ENCODE results near the gene NPEPL1.

The NPEPL1 gene

GRCh38 chr20:58682656-58683531, 9.7 kb upstream of the NPEPL1 start:
- TF ChIP-seq CTCF (conservative IDR thresholded peaks at IDR 0.05; ENCODE audit: control insufficient read depth, insufficient read depth, low read depth, low read length): no peak
- DNase-seq (ENCODE audit: low read depth): peak; percentile 39

GRCh38 chr20:58684291-58684690, 8.3 kb upstream of the NPEPL1 start:
- DNase-seq (ENCODE audit: low read depth): no peak
- no peak for TF ChIP-seq CTCF (conservative IDR thresholded peaks at IDR 0.05; ENCODE audit: control insufficient read depth, insufficient read depth, low read depth, low read length)
- H3K4me3 ChIP-seq (ENCODE audit: control insufficient read depth, low read depth, low read length): no peak overlapping the region

More at GRCh38 chr20:58682656-58683531, 9.7 kb upstream of the NPEPL1 start:
- H3K4me3 ChIP-seq (ENCODE audit: control insufficient read depth, low read depth, low read length): no peak overlapping the region

GRCh38 chr20:58685988-58686387, 6.6 kb upstream of the NPEPL1 start:
- TF ChIP-seq CTCF (conservative IDR thresholded peaks at IDR 0.05; ENCODE audit: control insufficient read depth, insufficient read depth, low read depth, low read length): no peak
- DNase-seq (ENCODE audit: low read depth): no peak
- no peak overlapping the region for H3K4me3 ChIP-seq (ENCODE audit: control insufficient read depth, low read depth, low read length)

- no peak for DNase-seq (ENCODE audit: low read depth)
- TF ChIP-seq CTCF (conservative IDR thresholded peaks at IDR 0.05; ENCODE audit: control insufficient read depth, insufficient read depth, low read depth, low read length): no peak
- H3K4me3 ChIP-seq (ENCODE audit: control insufficient read depth, low read depth, low read length): no peak overlapping the region
These were observed 4.2 kb upstream of the NPEPL1 start for GRCh38 chr20:58688414-58688813.

GRCh38 chr20:58688840-58689239, 3.8 kb upstream of the NPEPL1 start:
- H3K4me3 ChIP-seq (ENCODE audit: control insufficient read depth, low read depth, low read length): no peak overlapping the region
- TF ChIP-seq CTCF (conservative IDR thresholded peaks at IDR 0.05; ENCODE audit: control insufficient read depth, insufficient read depth, low read depth, low read length): no peak
- DNase-seq (ENCODE audit: low read depth): no peak

GRCh38 chr20:58690396-58691135, 2.0 kb upstream of the NPEPL1 start:
- TF ChIP-seq CTCF (conservative IDR thresholded peaks at IDR 0.05; ENCODE audit: control insufficient read depth, insufficient read depth, low read depth, low read length): no peak
- H3K4me3 ChIP-seq (ENCODE audit: control insufficient read depth, low read depth, low read length): no peak overlapping the region
- DNase-seq (ENCODE audit: low read depth): peak; percentile 78

All from fibroblast of mammary gland (primary cell).